ENCODE data around the gene ZNF431.

DNA sequence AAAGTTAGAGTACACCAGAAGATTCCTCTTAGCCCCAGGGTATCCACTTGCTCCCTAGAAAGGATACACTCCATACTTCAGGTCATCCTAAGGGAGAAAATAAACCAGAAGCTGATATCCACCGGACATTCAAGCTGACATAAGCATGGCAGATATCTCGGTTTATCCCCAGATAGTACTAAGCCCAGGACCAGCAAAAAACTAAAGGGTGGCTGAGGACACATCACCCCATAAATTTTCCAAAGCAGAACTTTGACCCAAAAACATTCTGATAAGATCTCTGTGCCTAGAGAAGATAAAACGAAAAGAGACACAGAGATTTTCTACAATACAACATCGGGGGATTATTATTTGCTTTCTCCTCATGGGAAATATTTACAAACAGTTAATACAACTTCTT, 13.9 kb upstream of the ZNF431 start:
- TF ChIP-seq, protein P1, sequence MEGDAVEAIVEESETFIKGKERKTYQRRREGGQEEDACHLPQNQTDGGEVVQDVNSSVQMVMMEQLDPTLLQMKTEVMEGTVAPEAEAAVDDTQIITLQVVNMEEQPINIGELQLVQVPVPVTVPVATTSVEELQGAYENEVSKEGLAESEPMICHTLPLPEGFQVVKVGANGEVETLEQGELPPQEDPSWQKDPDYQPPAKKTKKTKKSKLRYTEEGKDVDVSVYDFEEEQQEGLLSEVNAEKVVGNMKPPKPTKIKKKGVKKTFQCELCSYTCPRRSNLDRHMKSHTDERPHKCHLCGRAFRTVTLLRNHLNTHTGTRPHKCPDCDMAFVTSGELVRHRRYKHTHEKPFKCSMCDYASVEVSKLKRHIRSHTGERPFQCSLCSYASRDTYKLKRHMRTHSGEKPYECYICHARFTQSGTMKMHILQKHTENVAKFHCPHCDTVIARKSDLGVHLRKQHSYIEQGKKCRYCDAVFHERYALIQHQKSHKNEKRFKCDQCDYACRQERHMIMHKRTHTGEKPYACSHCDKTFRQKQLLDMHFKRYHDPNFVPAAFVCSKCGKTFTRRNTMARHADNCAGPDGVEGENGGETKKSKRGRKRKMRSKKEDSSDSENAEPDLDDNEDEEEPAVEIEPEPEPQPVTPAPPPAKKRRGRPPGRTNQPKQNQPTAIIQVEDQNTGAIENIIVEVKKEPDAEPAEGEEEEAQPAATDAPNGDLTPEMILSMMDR (IDR thresholded peaks at IDR 0.05): no peak
- TF ChIP-seq POLR2A (IDR thresholded peaks at IDR 0.05) (no peak), POLR2AphosphoS5 (IDR thresholded peaks at IDR 0.05) (no peak)

Data from gastroesophageal sphincter (tissue), 3 donors.